Measurements from ENCODE around the gene MINK1. TPM values are rescaled to one million over a fixed set of nuclear protein-coding genes. Genes with fewer than 3 reads are reported as not detected.

Gene MINK1
- total RNA-seq, 1 experiment from 2014 or later = 31.4 TPM

Other genes with a start within 250 kb of the MINK1 start
- gene SMTNL2, start 248.8 kb upstream of the MINK1 start, total RNA-seq (2014; rRNA removed; shearing (Covaris generic)) = 0.34 and 1.8 TPM in 2 replicates
- not detected in 2 replicates for gene ALOX15, start 191.7 kb upstream of the MINK1 start, total RNA-seq (2014; rRNA removed; shearing (Covaris generic))
- 23.5 and 29.5 TPM in 2 replicates for gene PELP1, start 129.2 kb upstream of the MINK1 start, total RNA-seq (2014; rRNA removed; shearing (Covaris generic))
- gene ARRB2, start 122.7 kb upstream of the MINK1 start, total RNA-seq (2014; rRNA removed; shearing (Covaris generic)) = 6.7 and 12.3 TPM in 2 replicates
- 29.9 and 33.3 TPM in 2 replicates for gene MED11, start 101.9 kb upstream of the MINK1 start, total RNA-seq (2014; rRNA removed; shearing (Covaris generic))
- gene ZMYND15, start 93.5 kb upstream of the MINK1 start, total RNA-seq (2014; rRNA removed; shearing (Covaris generic)) = 0.07 and 0.21 TPM in 2 replicates
- gene CXCL16, start 93.4 kb upstream of the MINK1 start, total RNA-seq (2014; rRNA removed; shearing (Covaris generic)) = 5.1 and 8.1 TPM in 2 replicates
- gene TM4SF5, start 61.5 kb upstream of the MINK1 start, total RNA-seq (2014; rRNA removed; shearing (Covaris generic)) = not detected in 2 replicates
- not detected in 2 replicates for gene VMO1, start 47.0 kb upstream of the MINK1 start, total RNA-seq (2014; rRNA removed; shearing (Covaris generic))
- not detected in 2 replicates for gene GLTPD2, start 44.4 kb upstream of the MINK1 start, total RNA-seq (2014; rRNA removed; shearing (Covaris generic))
- 351 and 425 TPM in 2 replicates for gene PSMB6, start 37.2 kb upstream of the MINK1 start, total RNA-seq (2014; rRNA removed; shearing (Covaris generic))
- 17.6 and 18.0 TPM in 2 replicates for gene PLD2, start 26.2 kb upstream of the MINK1 start, total RNA-seq (2014; rRNA removed; shearing (Covaris generic))
- 0.07 and 0.48 TPM in 2 replicates for gene C17orf107, start 66.2 kb downstream of the MINK1 start, total RNA-seq (2014; rRNA removed; shearing (Covaris generic))
- not detected in 2 replicates for gene CHRNE, start 69.8 kb downstream of the MINK1 start, total RNA-seq (2014; rRNA removed; shearing (Covaris generic))
- 0.17 TPM in 1 of 2 replicates, not detected in the other for gene GP1BA, start 98.9 kb downstream of the MINK1 start, total RNA-seq (2014; rRNA removed; shearing (Covaris generic))
- gene SLC25A11, start 106.7 kb downstream of the MINK1 start, total RNA-seq (2014; rRNA removed; shearing (Covaris generic)) = 80.8 and 82.6 TPM in 2 replicates
- gene RNF167, start 106.9 kb downstream of the MINK1 start, total RNA-seq (2014; rRNA removed; shearing (Covaris generic)) = 48.2 and 49.2 TPM in 2 replicates
- gene PFN1, start 115.2 kb downstream of the MINK1 start, total RNA-seq (2014; rRNA removed; shearing (Covaris generic)) = 1,113 and 1,180 TPM in 2 replicates
- 4.0 and 12.3 TPM in 2 replicates for gene ENO3, start 117.8 kb downstream of the MINK1 start, total RNA-seq (2014; rRNA removed; shearing (Covaris generic))
- 74.4 and 90.6 TPM in 2 replicates for gene SPAG7, start 134.5 kb downstream of the MINK1 start, total RNA-seq (2014; rRNA removed; shearing (Covaris generic))
- gene CAMTA2, start 154.3 kb downstream of the MINK1 start, total RNA-seq (2014; rRNA removed; shearing (Covaris generic)) = 2.4 and 7.1 TPM in 2 replicates
- gene INCA1, start 164.2 kb downstream of the MINK1 start, total RNA-seq (2014; rRNA removed; shearing (Covaris generic)) = 0.88 and 1.5 TPM in 2 replicates
- gene KIF1C, start 164.6 kb downstream of the MINK1 start, total RNA-seq (2014; rRNA removed; shearing (Covaris generic)) = 123 and 125 TPM in 2 replicates
- 0.05 and 0.16 TPM in 2 replicates for gene SLC52A1, start 202.1 kb downstream of the MINK1 start, total RNA-seq (2014; rRNA removed; shearing (Covaris generic))
- 0.72 and 1.1 TPM in 2 replicates for gene ZFP3, start 245.1 kb downstream of the MINK1 start, total RNA-seq (2014; rRNA removed; shearing (Covaris generic))